Measurements from ENCODE around the gene ZC3H11A. TPM values are rescaled to one million over a fixed set of nuclear protein-coding genes. Genes with fewer than 3 reads are reported as not detected.

ZC3H11A gene
- total and polyA plus RNA-seq, 2 experiments from 2014 or later: 28.2 to 97.3 TPM

GRCh38 chr1:203764105-203765028 is 31.1 kb upstream of the ZC3H11A start:
- no peaks in the 10 kb centered on the region for H3K36me3 ChIP-seq (ENCODE audit: insufficient read depth)
- Mint-ChIP-seq H3K9me3 (no peaks in the 10 kb centered on the region), H3K36me3 (ENCODE audit: low read depth) (no peaks in the 10 kb centered on the region), H3K27me3 (ENCODE audit: insufficient read depth, low read depth, poor library complexity) (peaks cover 4% of the 10 kb centered on the region), H3K4me3 (no peak overlapping the region), H3K4me1 (peaks cover under 1% of the 10 kb centered on the region; the same call in 1 of the 3 replicates), H3K27ac (no peak overlapping the region)
- H3F3A ChIP-seq (replicated peaks; ENCODE audit: low read depth): no peaks in the 10 kb centered on the region
- 0 out of 2 replicates have a peak, but pooled peaks cover 6% of the 10 kb centered on the region for H3K9me2 ChIP-seq (ENCODE audit: insufficient read depth)
- no peaks in the 10 kb centered on the region for H3K79me2 ChIP-seq (replicated peaks; ENCODE audit: insufficient read depth)
- DNase-seq (ENCODE audit: low spot score) (no peak), ATAC-seq (no peak)
- peaks cover 3% of the 10 kb centered on the region; the same call in 1 of the 2 replicates for H3K4me1 ChIP-seq (ENCODE audit: insufficient read depth)
- H2AFZ ChIP-seq: peak overlapping the region; percentile 43; the same call in 1 of the 2 replicates
- H3K27me3 ChIP-seq (ENCODE audit: insufficient read depth): no peaks in the 10 kb centered on the region
- H3K4me2 ChIP-seq: no peak overlapping the region
- H4K20me1 ChIP-seq (replicated peaks; ENCODE audit: insufficient read depth): no peaks in the 10 kb centered on the region
- H3K4me3 ChIP-seq: no peak overlapping the region
- no peak overlapping the region for H3K27ac ChIP-seq (ENCODE audit: low read depth)
- no peak for TF ChIP-seq NANOG (IDR thresholded peaks at IDR 0.05; ENCODE audit: borderline replicate concordance)
- TF ChIP-seq ETS1 (IDR thresholded peaks at IDR 0.05): no peak
- TF ChIP-seq CTCF (conservative IDR thresholded peaks at IDR 0.05; ENCODE audit: low read depth in 2 of 2): no peak
- TF ChIP-seq REST (IDR thresholded peaks at IDR 0.05; ENCODE audit: unreplicated experiment): no peak
- no peak for TF ChIP-seq EZH2phosphoT487 (IDR thresholded peaks at IDR 0.05; ENCODE audit: unreplicated experiment)
- no peak for TF ChIP-seq ZNF331 (CRISPR knock-in tag; IDR thresholded peaks at IDR 0.05; ENCODE audit: low read depth)
- TF ChIP-seq POLR2AphosphoS5 (IDR thresholded peaks at IDR 0.05; ENCODE audit: low read depth): no peak
- TF ChIP-seq EZH2 (IDR thresholded peaks at IDR 0.05; ENCODE audit: low read depth, unreplicated experiment): no peak
- TF ChIP-seq CREB1 (CRISPR knock-in tag; IDR thresholded peaks at IDR 0.05; ENCODE audit: low read depth): no peak
- TF ChIP-seq STAT1 (IDR thresholded peaks at IDR 0.05; ENCODE audit: unreplicated experiment): no peak
- TF ChIP-seq JUNB (IDR thresholded peaks at IDR 0.05; ENCODE audit: unreplicated experiment): no peak
- TF ChIP-seq ZNF462 (CRISPR knock-in tag; IDR thresholded peaks at IDR 0.05): no peak
- no peak for TF ChIP-seq ZNF114 (CRISPR knock-in tag; IDR thresholded peaks at IDR 0.05)
